CD4-positive, alpha-beta T cell (primary cell): ENCODE data around the gene ABHD8. TPM values are rescaled to one million over a fixed set of nuclear protein-coding genes. Genes with fewer than 3 reads are reported as not detected.

Experiments used
- ATAC-seq: fragments of 200-7000 bp; cut with Tn5 transposase; one replicate; pipeline ENCODE4 v1.10.0; 2022; ENCODE audit warnings: mild to moderate bottlenecking; ENCODE audit not compliant: poor library complexity
- CTCF ChIA-PET: fragments of 350-600 bp; sonication (Branson Sonifier 250); formaldehyde crosslinking; loops from one replicate; lab custom pipeline; 2021; ENCODE audit warnings: antibody characterized with exemption, inconsistent platforms; lab: Charles Lee
- POLR2A ChIA-PET: fragments of 350-600 bp; sonication (Branson Sonifier 250); formaldehyde crosslinking; loops from one replicate; lab custom pipeline; 2021; ENCODE audit warnings: antibody characterized with exemption, inconsistent platforms; lab: Charles Lee
- DNase-seq, 14 experiments: peaks; one replicate each; pipeline ENCODE4 v3.0.0-alpha.2; 2013 to 2020; ENCODE audit warnings: mixed read lengths in 2 of 14
- H3K27ac ChIP-seq, 2 donors: one replicate each; pipeline versions ENCODE4 v1.5.1 to v1.7.0; 2013; ENCODE audit warnings: low read length in 2 of 2, low read depth in 1 of 2, mild to moderate bottlenecking in 1 of 2
- H3K27me3 ChIP-seq, 2 experiments: 1 replicate in 1 of 2; 2 replicates in 1 of 2; pipeline versions ENCODE4 v1.6.1 to v1.7.0; 2013; ENCODE audit warnings: low read length in 2 of 2, control low read depth in 1 of 2, mild to moderate bottlenecking in 1 of 2, moderate library complexity in 1 of 2; ENCODE audit not compliant: insufficient read depth in 2 of 2, control insufficient read depth in 1 of 2
- H3K36me3 ChIP-seq: one replicate; pipeline ENCODE4 v1.6.1; 2013; ENCODE audit warnings: low read length, control low read depth; ENCODE audit not compliant: insufficient read depth
- H3K4me1 ChIP-seq: one replicate; pipeline ENCODE4 v1.6.1; 2013; ENCODE audit warnings: low read length, control low read depth; ENCODE audit not compliant: insufficient read depth
- H3K4me3 ChIP-seq: one replicate; pipeline ENCODE4 v1.5.1; 2013; ENCODE audit warnings: mild to moderate bottlenecking, low read length, moderate library complexity
- H3K9me3 ChIP-seq, 2 experiments: 1 replicate in 1 of 2; 2 replicates in 1 of 2; pipeline versions ENCODE4 v1.6.1 to v1.7.0; 2013; ENCODE audit warnings: low read length in 2 of 2, mild to moderate bottlenecking in 2 of 2, control low read depth in 1 of 2, moderate library complexity in 1 of 2; ENCODE audit not compliant: control insufficient read depth in 1 of 2, insufficient read depth in 1 of 2
- H3K27ac Mint-ChIP-seq: one replicate; pipeline ENCODE4 v1.8.0; 2020; ENCODE audit warnings: mixed read lengths
- H3K27me3 Mint-ChIP-seq: one replicate; pipeline ENCODE4 v1.8.0; 2021; ENCODE audit warnings: mixed read lengths
- H3K36me3 Mint-ChIP-seq: one replicate; pipeline ENCODE4 v1.8.0; 2021; ENCODE audit warnings: low read depth, mixed read lengths
- H3K4me1 Mint-ChIP-seq: one replicate; pipeline ENCODE4 v1.8.0; 2021; ENCODE audit warnings: low read depth, mixed read lengths
- H3K4me3 Mint-ChIP-seq: one replicate; pipeline ENCODE4 v1.8.0; 2020; ENCODE audit warnings: mild to moderate bottlenecking, mixed read lengths
- H3K9me3 Mint-ChIP-seq: one replicate; pipeline ENCODE4 v1.8.0; 2020; ENCODE audit warnings: mixed read lengths
- intact Hi-C, 2 experiments: fragments of 100-400 bp; cut with DNase I in 1 of 2; cut with micrococcal nuclease in 1 of 2; formaldehyde crosslinking; loops; one replicate each; pipeline versions ENCODE4 v1.15.1 to v1.9.0; 2023 to 2025; cut with DNase I, micrococcal nuclease
- total RNA-seq, 174 experiments: library from RNA in 2 of 174; stranded (reverse) in 2 of 174; gene quantifications; one replicate each; pipeline ENCODE4 v1.2.3 and lab custom pipeline; 2021 to 2026
- TF ChIP-seq, protein P1 (sequence below): fragments of 200-600 bp; IDR thresholded peaks from one replicate; pipeline ENCODE4 v1.8.0; 2022; ENCODE audit warnings: antibody characterized with exemption, mild to moderate bottlenecking

Gene ABHD8
- total RNA-seq, 2 experiments from 2014 or later = 4.4 to 4.6 TPM

DNA sequence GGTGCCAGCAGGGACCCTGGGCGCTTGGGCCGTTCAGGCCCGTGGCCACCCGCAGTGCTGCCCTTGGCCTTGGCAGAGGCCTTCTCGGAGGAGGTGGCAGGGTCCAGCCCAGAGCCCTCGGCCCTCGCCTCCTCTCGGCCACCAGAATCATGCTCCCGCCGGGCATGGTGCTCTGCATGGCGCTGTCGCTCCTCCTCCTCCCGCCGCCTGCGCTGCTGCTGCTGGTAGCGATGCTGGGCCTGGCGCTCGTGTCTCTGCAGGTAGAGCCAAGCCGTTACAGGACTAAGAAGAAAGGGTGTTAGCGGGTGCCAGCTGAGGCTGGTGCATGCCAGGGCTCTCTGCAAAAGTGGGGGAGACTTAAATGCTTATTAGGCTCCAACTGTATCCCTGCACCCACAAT lies 21.9 kb upstream of the ABHD8 start:
- CTCF ChIA-PET = interaction anchor here (2.2 kb wide), 1 partner anchor 33 kb away, joined by 10 read pairs; no protein-coding TSS in a partner anchor
- no peak overlapping the region for H3K27ac Mint-ChIP-seq
- ATAC-seq (no peak), DNase-seq (peak in 1 of 14 experiments; percentile 40)
- no peaks in the 10 kb centered on the region for H3K9me3 Mint-ChIP-seq
- H3K4me3 Mint-ChIP-seq = no peak overlapping the region
- H3K9me3 ChIP-seq = peaks cover 0 to 7% of the 10 kb centered on the region in 2 experiments
- H3K27me3 ChIP-seq = no peaks in the 10 kb centered on the region
- H3K4me1 Mint-ChIP-seq = peaks cover 15% of the 10 kb centered on the region
- no peak overlapping the region for H3K4me3 ChIP-seq
- no peaks in the 10 kb centered on the region for H3K27me3 Mint-ChIP-seq
- intact Hi-C loops = no loop called here
- TF ChIP-seq, protein P1, sequence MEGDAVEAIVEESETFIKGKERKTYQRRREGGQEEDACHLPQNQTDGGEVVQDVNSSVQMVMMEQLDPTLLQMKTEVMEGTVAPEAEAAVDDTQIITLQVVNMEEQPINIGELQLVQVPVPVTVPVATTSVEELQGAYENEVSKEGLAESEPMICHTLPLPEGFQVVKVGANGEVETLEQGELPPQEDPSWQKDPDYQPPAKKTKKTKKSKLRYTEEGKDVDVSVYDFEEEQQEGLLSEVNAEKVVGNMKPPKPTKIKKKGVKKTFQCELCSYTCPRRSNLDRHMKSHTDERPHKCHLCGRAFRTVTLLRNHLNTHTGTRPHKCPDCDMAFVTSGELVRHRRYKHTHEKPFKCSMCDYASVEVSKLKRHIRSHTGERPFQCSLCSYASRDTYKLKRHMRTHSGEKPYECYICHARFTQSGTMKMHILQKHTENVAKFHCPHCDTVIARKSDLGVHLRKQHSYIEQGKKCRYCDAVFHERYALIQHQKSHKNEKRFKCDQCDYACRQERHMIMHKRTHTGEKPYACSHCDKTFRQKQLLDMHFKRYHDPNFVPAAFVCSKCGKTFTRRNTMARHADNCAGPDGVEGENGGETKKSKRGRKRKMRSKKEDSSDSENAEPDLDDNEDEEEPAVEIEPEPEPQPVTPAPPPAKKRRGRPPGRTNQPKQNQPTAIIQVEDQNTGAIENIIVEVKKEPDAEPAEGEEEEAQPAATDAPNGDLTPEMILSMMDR = no peak
- POLR2A ChIA-PET = interaction anchor here (1.6 kb wide), 1 partner anchor 16 kb away, joined by 4 read pairs; the partner anchor contains the start of gene DDA1
- peaks cover 27% of the 10 kb centered on the region for H3K4me1 ChIP-seq
- H3K27ac ChIP-seq = no peak overlapping the region
- H3K36me3 Mint-ChIP-seq = peaks cover 13% of the 10 kb centered on the region
- peaks cover 16% of the 10 kb centered on the region for H3K36me3 ChIP-seq

DNA sequence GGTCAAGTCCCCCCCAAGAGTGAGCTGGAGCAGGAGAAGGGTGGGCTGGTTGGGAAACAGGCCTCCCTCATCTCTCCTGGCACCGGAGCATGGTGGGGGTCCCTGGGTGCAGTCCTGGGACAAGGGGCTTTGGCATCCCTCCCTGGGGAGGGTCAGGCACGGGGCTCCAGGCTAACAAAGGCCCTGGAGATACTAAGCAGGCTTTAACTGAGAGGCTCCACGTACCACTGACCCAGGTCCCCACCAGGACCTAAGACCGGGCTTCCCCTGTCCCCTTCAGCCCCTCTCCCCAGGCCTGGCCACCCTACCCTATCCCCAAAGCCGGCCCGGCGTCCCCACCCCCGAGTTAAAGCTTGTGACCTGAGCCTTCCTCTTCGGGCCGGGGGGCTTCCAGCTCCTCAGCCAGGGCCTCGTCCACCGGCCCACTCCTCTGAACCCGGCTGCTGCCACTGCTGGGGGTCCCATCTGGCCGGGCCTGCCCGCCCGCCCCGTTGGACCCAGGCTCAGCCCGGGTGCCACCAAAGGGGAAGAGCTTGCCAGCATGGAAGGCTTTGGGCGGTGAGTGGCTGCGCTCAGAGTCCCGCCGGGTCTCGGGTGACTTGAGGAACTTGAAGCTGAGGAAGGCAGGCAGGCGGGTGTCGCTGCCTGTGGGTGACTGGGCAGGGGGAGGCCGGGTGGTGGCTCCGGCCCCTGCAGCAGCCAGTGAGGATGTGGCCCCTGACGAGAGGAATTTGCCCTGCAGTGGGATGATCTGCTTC lies 21.3 kb upstream of the ABHD8 start:
- ATAC-seq (no peak), DNase-seq (no peak)
- peaks cover 22% of the 10 kb centered on the region for H3K36me3 ChIP-seq
- ChIA-PET CTCF (no interaction called here), POLR2A (no interaction called here)
- H3K27me3 Mint-ChIP-seq = no peaks in the 10 kb centered on the region
- no peaks in the 10 kb centered on the region for H3K27me3 ChIP-seq
- no peak overlapping the region for H3K4me3 ChIP-seq
- H3K4me3 Mint-ChIP-seq = no peak overlapping the region
- intact Hi-C loops = no loop called here
- H3K27ac ChIP-seq = no peak overlapping the region
- H3K27ac Mint-ChIP-seq = no peak overlapping the region
- H3K4me1 ChIP-seq = peaks cover 21% of the 10 kb centered on the region
- peaks cover 19% of the 10 kb centered on the region for H3K36me3 Mint-ChIP-seq
- H3K9me3 ChIP-seq = peaks cover 0 to 7% of the 10 kb centered on the region in 2 experiments
- peaks cover 10% of the 10 kb centered on the region for H3K4me1 Mint-ChIP-seq
- TF ChIP-seq, protein P1 = no peak
- no peaks in the 10 kb centered on the region for H3K9me3 Mint-ChIP-seq

DNA sequence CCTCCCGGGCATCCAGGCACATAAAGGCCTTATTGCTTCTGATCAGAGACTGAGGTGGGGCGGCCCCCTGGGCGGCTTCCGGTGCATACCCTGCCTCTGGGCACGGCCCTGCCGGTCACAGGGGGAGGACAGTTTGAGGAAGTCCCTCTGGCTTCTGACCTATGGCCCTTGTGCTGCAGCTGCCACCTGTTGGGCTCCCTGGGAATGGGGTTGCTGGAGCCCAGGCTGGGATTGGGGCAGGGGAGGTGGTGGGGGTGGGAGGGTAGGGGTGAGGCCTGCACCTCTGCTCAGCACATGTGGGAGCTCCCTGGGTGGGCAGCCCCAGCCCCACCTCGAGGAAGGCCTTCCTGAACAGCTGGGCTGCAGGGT lies 20.7 kb upstream of the ABHD8 start:
- Mint-ChIP-seq H3K9me3 (no peaks in the 10 kb centered on the region), H3K36me3 (peaks cover 24% of the 10 kb centered on the region), H3K4me3 (peak overlapping the region; percentile 38), H3K4me1 (peaks cover 7% of the 10 kb centered on the region), H3K27ac (no peak overlapping the region), H3K27me3 (no peaks in the 10 kb centered on the region)
- Histone ChIP-seq H3K4me3 (no peak overlapping the region), H3K27ac (no peak overlapping the region), H3K4me1 (peaks cover 15% of the 10 kb centered on the region), H3K27me3 (no peaks in the 10 kb centered on the region), H3K9me3 (peaks cover 0 to 7% of the 10 kb centered on the region in 2 experiments), H3K36me3 (peaks cover 28% of the 10 kb centered on the region)
- TF ChIP-seq, protein P1 = no peak
- intact Hi-C loops = no loop called here
- CTCF ChIA-PET = no interaction called here
- peak in 4 of 14 experiments; percentile 20 to 46 (median 40) for DNase-seq
- POLR2A ChIA-PET = no interaction called here
- no peak for ATAC-seq
